Measurements from ENCODE around the gene KLF17.

Gene KLF17

GRCh38 chr1:44105810-44106209 lies 12.8 kb upstream of the KLF17 start:
- H3K4me1 ChIP-seq (ENCODE audit: low read length): no peaks in the 10 kb centered on the region
- H3K36me3 ChIP-seq (replicated peaks; ENCODE audit: insufficient read depth, low read length): no peaks in the 10 kb centered on the region
- H3K4me2 ChIP-seq (ENCODE audit: low read depth, low read length): no peak overlapping the region
- no peak for TF ChIP-seq EZH2 (optimal IDR thresholded peaks at IDR 0.05; ENCODE audit: low read depth, low read length)
- TF ChIP-seq EZH2phosphoT487 (IDR thresholded peaks at IDR 0.05; ENCODE audit: low read length): no peak
- TF ChIP-seq CTCF (IDR thresholded peaks at IDR 0.05; ENCODE audit: low read length): no peak
- H3K9me2 ChIP-seq (replicated peaks; ENCODE audit: insufficient read depth, low read length): no peaks in the 10 kb centered on the region
- no peak for DNase-seq
- no peak overlapping the region for H3K27ac ChIP-seq (ENCODE audit: low read length)
- no peak overlapping the region for H2AFZ ChIP-seq (ENCODE audit: low read length)
- no peaks in the 10 kb centered on the region for H3K79me2 ChIP-seq (ENCODE audit: low read length)
- H3K4me3 ChIP-seq (ENCODE audit: low read length): no peak overlapping the region
- H3K27me3 ChIP-seq (replicated peaks; ENCODE audit: insufficient read depth, low read length): no peaks in the 10 kb centered on the region
- H3K9me3 ChIP-seq (replicated peaks; ENCODE audit: insufficient read depth, low read length): no peaks in the 10 kb centered on the region
- H3K9ac ChIP-seq (ENCODE audit: low read length): no peak overlapping the region
- H3F3A ChIP-seq (ENCODE audit: insufficient read depth, low read length): no peaks in the 10 kb centered on the region
- H4K20me1 ChIP-seq (ENCODE audit: insufficient read depth, low read length): no peaks in the 10 kb centered on the region

- no peaks in the 10 kb centered on the region for H3K4me1 ChIP-seq (ENCODE audit: low read length)
- H3K4me3 ChIP-seq (ENCODE audit: low read length): no peak overlapping the region
- H3K9ac ChIP-seq (ENCODE audit: low read length): no peak overlapping the region
- no peak overlapping the region for H3K4me2 ChIP-seq (ENCODE audit: low read depth, low read length)
- no peak overlapping the region for H2AFZ ChIP-seq (ENCODE audit: low read length)
- H3K9me2 ChIP-seq (replicated peaks; ENCODE audit: insufficient read depth, low read length): no peaks in the 10 kb centered on the region
- H3F3A ChIP-seq (ENCODE audit: insufficient read depth, low read length): no peaks in the 10 kb centered on the region
- no peak for TF ChIP-seq EZH2 (optimal IDR thresholded peaks at IDR 0.05; ENCODE audit: low read depth, low read length)
- TF ChIP-seq CTCF (IDR thresholded peaks at IDR 0.05; ENCODE audit: low read length): no peak
- TF ChIP-seq EZH2phosphoT487 (IDR thresholded peaks at IDR 0.05; ENCODE audit: low read length): no peak
- H3K79me2 ChIP-seq (ENCODE audit: low read length): no peaks in the 10 kb centered on the region
- H3K27me3 ChIP-seq (replicated peaks; ENCODE audit: insufficient read depth, low read length): no peaks in the 10 kb centered on the region
- no peak for DNase-seq
- H3K9me3 ChIP-seq (replicated peaks; ENCODE audit: insufficient read depth, low read length): no peaks in the 10 kb centered on the region
- no peaks in the 10 kb centered on the region for H3K36me3 ChIP-seq (replicated peaks; ENCODE audit: insufficient read depth, low read length)
- H3K27ac ChIP-seq (ENCODE audit: low read length): no peak overlapping the region
- H4K20me1 ChIP-seq (ENCODE audit: insufficient read depth, low read length): no peaks in the 10 kb centered on the region
Observed at GRCh38 chr1:44108241-44108640, 10.4 kb upstream of the KLF17 start.

- Histone ChIP-seq H3K9me3 (replicated peaks; ENCODE audit: insufficient read depth, low read length) (no peaks in the 10 kb centered on the region), H3F3A (ENCODE audit: insufficient read depth, low read length) (no peaks in the 10 kb centered on the region), H2AFZ (ENCODE audit: low read length) (no peak overlapping the region), H3K4me1 (ENCODE audit: low read length) (no peaks in the 10 kb centered on the region), H3K27me3 (replicated peaks; ENCODE audit: insufficient read depth, low read length) (no peaks in the 10 kb centered on the region), H4K20me1 (ENCODE audit: insufficient read depth, low read length) (no peaks in the 10 kb centered on the region), H3K79me2 (ENCODE audit: low read length) (no peaks in the 10 kb centered on the region), H3K9ac (ENCODE audit: low read length) (no peak overlapping the region), H3K27ac (ENCODE audit: low read length) (no peak overlapping the region), H3K4me3 (ENCODE audit: low read length) (no peak overlapping the region), H3K9me2 (replicated peaks; ENCODE audit: insufficient read depth, low read length) (no peaks in the 10 kb centered on the region), H3K4me2 (ENCODE audit: low read depth, low read length) (no peak overlapping the region), H3K36me3 (replicated peaks; ENCODE audit: insufficient read depth, low read length) (no peaks in the 10 kb centered on the region)
- no peak for DNase-seq
- no peak for TF ChIP-seq CTCF (IDR thresholded peaks at IDR 0.05; ENCODE audit: low read length)
- no peak for TF ChIP-seq EZH2 (optimal IDR thresholded peaks at IDR 0.05; ENCODE audit: low read depth, low read length)
- no peak for TF ChIP-seq EZH2phosphoT487 (IDR thresholded peaks at IDR 0.05; ENCODE audit: low read length)
Observed at GRCh38 chr1:44108971-44109370, 9.7 kb upstream of the KLF17 start.

All from MM.1S (cell line).